Activated CD4-positive, alpha-beta T cell treated with anti-CD3 and anti-CD28 coated beads for 24 hours (primary cell): ENCODE data around the gene SLITRK6.
"Not testable (repeated sequence)": the region's sequence is repeated elsewhere in the genome, so short reads cannot be mapped to it uniquely, and the experiment has no call there.

ENCODE experiments used
- DNase-seq, 2 donors: peaks; one replicate each; pipeline ENCODE4 v3.0.0-alpha.2; 2020; ENCODE audit warnings: low read depth in 2 of 2

Gene SLITRK6, protein sequence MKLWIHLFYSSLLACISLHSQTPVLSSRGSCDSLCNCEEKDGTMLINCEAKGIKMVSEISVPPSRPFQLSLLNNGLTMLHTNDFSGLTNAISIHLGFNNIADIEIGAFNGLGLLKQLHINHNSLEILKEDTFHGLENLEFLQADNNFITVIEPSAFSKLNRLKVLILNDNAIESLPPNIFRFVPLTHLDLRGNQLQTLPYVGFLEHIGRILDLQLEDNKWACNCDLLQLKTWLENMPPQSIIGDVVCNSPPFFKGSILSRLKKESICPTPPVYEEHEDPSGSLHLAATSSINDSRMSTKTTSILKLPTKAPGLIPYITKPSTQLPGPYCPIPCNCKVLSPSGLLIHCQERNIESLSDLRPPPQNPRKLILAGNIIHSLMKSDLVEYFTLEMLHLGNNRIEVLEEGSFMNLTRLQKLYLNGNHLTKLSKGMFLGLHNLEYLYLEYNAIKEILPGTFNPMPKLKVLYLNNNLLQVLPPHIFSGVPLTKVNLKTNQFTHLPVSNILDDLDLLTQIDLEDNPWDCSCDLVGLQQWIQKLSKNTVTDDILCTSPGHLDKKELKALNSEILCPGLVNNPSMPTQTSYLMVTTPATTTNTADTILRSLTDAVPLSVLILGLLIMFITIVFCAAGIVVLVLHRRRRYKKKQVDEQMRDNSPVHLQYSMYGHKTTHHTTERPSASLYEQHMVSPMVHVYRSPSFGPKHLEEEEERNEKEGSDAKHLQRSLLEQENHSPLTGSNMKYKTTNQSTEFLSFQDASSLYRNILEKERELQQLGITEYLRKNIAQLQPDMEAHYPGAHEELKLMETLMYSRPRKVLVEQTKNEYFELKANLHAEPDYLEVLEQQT

DNA sequence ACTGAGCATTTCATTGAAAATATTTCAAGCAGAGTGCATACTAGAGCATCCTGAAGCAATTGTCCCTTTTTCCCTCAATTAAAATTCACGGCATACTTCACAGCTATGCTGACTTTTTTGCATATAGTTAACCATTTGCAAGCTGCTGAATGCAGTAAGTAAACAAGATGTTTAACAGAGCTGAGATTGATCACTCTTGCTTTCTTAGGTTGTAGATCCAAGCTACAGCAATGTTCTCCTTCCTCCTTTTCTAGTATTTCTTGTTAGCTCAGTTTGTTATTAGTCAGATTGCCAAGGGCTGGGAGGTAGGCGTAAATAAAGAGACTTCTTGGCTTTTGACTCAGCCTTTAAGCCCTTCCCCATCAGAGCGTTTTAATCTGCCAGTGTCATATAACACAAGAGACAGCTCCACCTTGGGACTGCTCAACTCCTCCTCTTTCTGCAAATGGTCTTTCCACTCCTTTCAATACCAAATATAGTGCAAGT lies at the start of gene SLITRK6:
TSS of gene SLITRK6 (minus strand) at position 323 of the 486 bp plus-strand sequence. CDS start 2,911 bp downstream, outside the sequence.
- DNase-seq = no peak

DNA sequence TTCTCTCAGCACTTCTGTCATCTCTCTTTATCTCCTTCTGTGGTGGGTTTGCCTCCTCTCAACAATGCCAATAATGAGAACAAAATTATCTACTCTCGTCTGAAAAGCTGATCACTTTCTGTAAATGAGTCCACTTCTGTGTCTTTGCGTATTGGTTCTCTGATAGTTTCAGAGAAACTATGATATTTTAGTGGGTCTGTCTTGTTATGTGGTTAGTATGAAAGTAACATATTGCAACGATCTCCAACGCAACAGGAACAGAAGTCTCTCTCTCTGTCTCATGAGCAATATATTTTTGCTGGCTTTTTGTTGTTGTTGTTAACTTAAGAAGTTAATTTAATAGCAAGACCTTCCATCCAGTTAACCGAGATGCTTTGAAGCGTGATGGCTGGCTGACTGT lies 47.8 kb upstream of the SLITRK6 start:
- no peak for DNase-seq

DNA sequence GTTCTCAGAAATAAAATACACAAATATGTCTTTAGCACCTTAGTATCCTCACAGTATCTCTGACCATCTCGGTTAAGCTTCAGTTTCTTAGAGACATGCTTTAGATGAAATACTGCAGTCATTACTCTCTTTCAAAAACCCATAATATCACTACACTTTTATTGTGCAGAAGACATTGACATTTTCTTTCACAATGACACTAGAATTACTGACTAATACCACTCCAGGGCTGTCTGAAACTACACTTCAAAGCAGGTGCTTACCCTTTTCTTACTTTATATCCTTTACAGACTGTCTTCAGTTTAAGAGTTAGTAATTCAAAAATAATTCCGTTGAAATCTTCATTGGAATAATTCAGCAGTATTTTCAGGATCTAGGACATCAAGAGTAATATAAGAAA lies 42.2 kb upstream of the SLITRK6 start:
- no peak for DNase-seq

DNA sequence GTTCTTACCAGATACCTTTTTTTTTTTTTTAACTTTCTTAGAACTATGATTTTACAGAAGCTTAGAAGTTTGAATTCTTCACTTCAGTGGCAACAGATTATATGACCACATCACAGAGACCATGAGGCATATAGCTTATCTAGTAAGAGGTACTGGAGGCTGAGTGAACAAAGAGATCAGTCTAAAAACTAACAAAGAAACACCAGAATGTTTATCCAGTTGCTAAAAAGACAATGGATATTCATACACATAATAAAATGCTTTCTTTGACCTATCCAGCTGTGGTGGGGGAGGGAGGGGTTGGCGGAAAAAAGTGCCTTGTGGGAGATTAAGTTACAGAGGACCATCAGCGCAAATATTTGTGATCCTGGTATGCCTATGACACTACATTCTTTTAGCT lies 34.7 kb upstream of the SLITRK6 start:
- DNase-seq = no peak

- no peak for DNase-seq
These were observed 29.0 kb upstream of the SLITRK6 start for GRCh38 chr13:85828094-85828684.

- no peak for DNase-seq
These were observed 26.2 kb upstream of the SLITRK6 start for GRCh38 chr13:85825454-85825853.

DNA sequence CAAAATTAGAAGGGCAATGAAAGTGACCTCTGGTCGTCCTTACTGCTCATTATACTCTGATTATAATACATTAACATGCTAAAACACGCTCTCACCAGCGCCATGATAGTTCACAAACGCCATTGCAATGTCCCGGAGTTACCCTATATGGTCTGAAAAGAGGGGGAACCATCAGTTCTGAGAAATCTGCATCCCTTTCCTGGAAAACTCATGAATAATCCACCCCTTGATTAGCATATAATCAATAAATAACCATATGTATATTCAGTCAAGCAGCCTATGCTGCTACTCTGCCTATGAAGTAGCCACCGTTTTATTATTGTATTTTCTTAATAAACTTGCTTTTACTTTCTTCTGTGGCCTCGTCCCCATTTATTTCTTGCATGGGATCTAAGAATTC lies 24.6 kb upstream of the SLITRK6 start:
- no peak for DNase-seq

GRCh38 chr13:85819513-85819912 lies 20.3 kb upstream of the SLITRK6 start:
- DNase-seq = no peak

DNA sequence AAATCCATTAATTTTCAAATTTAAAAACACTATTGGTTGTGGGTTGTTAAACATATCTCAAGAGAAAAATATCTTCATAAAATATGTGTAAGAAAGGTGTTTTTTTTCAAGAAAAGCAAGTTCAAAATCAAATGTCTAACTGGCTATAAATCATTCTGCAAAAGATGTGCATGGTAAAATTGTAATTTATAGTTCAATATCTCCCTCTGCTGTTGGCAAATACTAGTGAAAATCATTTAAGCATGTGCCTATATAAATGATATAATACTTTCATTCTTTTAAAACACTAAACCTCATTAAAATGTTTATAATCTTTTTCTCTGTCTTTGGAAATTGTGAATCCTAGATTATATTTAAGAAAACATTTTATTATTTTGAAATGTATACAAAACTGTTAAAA lies 17.2 kb upstream of the SLITRK6 start:
- no peak for DNase-seq

DNA sequence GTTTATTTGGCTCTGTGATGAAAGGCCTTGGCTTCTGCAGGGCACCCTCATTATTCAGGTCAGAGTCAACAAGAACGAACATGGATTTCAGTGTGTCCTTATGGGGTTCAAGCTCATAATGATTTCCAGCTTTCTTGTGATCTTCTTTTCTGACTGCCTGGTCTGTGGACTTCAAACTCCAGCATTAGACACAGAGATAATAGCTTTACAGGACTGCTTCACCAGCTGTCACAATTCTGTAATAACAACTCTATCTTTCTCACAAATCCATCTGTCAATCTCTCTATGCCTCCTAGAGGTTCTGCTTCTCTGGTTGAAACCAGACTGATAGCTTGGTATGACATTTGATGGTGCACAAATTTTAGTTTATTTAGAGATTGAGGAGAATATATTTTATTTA lies 13.1 kb upstream of the SLITRK6 start:
- no peak for DNase-seq

- no peak for DNase-seq
These were observed 9.6 kb upstream of the SLITRK6 start for GRCh38 chr13:85808811-85809210.

DNA sequence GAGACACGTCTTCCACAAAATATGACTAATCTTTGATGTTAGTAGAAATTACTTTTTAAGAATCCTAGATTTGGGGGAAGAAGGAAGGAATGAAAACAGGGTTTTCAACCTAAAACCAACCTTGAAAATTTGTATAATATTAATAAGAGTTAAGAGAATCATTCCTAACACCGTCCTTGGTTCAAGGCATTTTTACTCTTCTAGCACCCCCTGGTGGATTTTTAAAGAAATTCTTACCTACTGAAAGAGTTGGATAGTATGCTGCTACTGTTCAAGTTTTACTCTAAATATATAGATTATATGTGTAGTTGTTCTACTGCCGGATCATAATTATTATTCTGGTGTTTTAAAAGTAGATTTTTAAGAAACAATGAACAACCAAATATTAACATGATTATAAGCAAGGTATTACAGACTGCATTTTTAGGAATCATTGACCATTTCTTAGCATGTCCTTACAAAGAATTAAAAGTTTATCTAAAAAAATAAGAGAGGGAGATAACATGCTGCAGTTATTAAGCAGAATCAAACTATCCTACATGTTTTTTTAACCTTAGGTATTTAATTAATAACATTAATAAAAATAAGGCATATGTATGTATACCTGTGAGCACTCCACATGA lies 7.4 kb upstream of the SLITRK6 start:
- DNase-seq = no peak

DNA sequence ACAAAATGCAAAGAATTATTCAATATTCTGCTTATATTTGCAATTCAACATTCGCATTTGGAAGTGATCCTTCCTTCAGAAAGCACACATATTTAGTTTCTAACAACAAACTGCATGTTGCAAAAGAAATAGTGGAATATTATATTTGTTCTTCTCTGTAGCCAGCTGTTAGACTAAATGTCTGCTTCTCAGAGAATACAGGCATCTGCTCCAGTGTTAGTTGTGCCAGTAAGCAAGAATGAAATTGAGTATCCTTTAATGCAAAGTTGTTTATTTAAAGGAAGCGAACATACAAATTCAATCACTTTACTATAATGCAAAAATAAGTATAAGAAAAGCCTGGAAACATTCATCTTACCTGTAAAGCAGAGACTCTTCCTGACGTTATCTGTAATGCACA lies 663 bp downstream of the SLITRK6 start:
- DNase-seq = no peak

DNA sequence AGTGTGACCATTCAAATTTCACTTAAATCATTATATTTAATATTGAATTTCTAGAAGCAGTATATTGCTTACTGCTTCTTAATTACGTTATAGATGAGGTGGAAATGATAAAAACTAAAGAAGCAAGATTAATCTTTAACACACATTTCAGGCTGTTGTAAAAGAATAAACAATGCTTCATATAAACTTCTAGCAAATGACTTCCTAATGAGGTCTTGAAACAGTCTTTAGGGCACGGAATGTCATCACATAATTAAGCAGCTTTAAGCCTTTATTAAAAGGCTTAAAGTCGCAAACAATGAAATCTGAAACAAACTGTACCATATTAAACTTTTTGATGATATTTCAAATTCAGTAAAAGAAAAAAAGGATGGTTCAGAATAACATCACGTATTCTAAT lies 1.9 kb downstream of the SLITRK6 start:
- DNase-seq = no peak

DNA sequence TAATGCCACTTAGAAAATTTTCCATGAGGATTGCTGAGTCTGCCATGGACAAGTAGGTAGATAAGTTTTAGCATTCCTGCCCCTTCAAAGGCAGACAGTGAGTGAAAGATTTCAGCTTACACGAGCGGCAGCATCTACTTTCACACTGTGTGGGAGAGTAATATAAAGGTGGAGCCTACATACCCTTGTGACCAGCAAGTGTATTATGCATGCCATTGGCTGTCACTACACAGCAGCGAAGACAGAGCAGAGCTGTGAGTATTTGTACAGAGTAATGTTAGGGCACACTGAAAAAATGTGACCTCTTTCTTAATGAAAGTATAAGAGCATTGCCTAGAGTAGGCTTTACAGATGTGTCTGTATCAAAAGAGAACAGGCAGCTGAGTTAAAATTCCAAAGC lies 14.0 kb downstream of the SLITRK6 start:
- DNase-seq = no peak

DNA sequence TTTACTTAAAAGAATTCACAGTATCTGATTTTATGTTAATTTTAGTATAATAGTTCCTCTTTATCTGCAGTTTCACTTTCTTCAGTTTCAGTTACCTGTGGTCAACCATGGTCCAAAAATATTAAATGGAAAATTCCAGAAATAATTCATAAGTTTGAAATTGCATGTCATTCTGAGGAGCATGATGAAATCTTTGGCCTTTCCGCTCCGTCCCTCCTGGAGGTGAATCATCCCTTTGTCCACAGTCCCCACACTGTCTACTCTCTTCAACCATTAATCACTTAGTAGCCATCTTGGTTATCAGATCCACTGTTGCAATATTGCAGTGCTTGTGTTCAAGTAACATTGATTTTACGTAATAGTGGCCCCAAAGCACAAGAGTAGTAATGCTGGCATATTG lies 26.9 kb downstream of the SLITRK6 start:
- no peak for DNase-seq

GRCh38 chr13:85771856-85772255 lies 27.4 kb downstream of the SLITRK6 start:
- no peak for DNase-seq

DNA sequence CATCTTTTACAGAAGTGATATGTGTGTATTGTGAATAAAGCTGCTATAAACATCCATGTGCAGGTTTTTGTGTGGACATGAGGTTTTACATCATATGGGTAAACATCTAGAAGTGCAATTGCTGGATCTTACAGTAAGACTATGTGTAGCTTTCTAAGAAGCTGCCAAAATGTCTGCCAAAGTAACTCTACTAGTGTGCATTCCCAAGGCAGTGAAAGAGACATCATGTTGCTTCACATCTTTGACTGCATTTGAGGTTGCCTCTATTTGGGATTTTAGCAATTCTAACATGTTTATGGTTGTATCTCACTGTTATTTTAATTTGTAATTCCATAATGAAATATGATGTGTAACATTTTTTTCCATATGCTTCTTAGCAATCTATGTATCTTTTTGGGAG lies 30.3 kb downstream of the SLITRK6 start:
- DNase-seq = no peak

DNA sequence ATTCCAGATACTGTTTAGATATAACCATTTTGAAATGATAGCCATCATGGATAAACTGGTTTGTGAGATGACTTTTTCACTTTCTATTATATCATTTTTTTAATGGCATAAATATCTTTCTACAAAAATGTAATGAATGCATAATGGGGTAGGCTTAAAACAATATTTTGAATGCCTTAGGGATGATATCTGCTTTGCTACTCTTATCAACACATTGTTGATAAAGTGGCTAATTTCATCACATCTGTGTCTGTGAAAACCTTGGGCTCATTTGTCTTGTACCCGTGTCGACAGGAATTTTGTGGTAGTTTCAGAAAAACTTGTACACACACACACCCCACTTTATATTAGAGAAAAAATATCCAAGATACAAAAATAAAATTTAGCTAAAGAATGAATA lies 44.1 kb downstream of the SLITRK6 start:
- no peak for DNase-seq

- not testable (repeated sequence) for DNase-seq
These were observed 55.9 kb downstream of the SLITRK6 start for GRCh38 chr13:85743201-85743770.
